Keratinocyte (primary cell): Measurements from ENCODE around the gene ASZ1. TPM values are rescaled to one million over a fixed set of nuclear protein-coding genes. Genes with fewer than 3 reads are reported as not detected.

Experiments used
- DNase-seq: peaks from one replicate; pipeline ENCODE4 v3.0.0-alpha.2; 2011; ENCODE audit warnings: low read depth, missing footprints, low spot score
- FAIRE-seq: peaks from 2 replicates; lab custom pipeline; 2011; peaks lifted over from hg19 to GRCh38; lab: Jason Lieb, UNC
- H2AFZ ChIP-seq: 2 replicates; pipeline ENCODE4 v1.6.0; 2012; ENCODE audit warnings: low read length, control low read depth, inconsistent platforms; ENCODE audit not compliant: control insufficient read depth
- H3K27ac ChIP-seq: 2 replicates; pipeline ENCODE4 v1.5.1; 2011; ENCODE audit warnings: low read length; ENCODE audit not compliant: control insufficient read depth, insufficient read depth
- H3K27me3 ChIP-seq: 3 replicates; pipeline ENCODE4 v1.6.0; 2011; ENCODE audit warnings: low read length; ENCODE audit not compliant: control insufficient read depth, insufficient read depth; ENCODE audit errors: extremely low read depth
- H3K36me3 ChIP-seq, 2 experiments: 2 replicates in 1 of 2; 3 replicates in 1 of 2; pipeline ENCODE4 v1.5.1; 2011; ENCODE audit warnings: low read length in 2 of 2, mild to moderate bottlenecking in 1 of 2; ENCODE audit not compliant: control insufficient read depth in 2 of 2, insufficient read depth in 2 of 2; ENCODE audit errors: extremely low read depth in 1 of 2
- H3K4me1 ChIP-seq: 3 replicates; pipeline ENCODE4 v1.5.1; 2011; ENCODE audit warnings: low read length; ENCODE audit not compliant: control insufficient read depth, insufficient read depth; ENCODE audit errors: extremely low read depth
- H3K4me2 ChIP-seq: 3 replicates; pipeline ENCODE4 v1.6.0; 2011; ENCODE audit warnings: low read depth, low read length; ENCODE audit not compliant: control insufficient read depth, insufficient read depth; ENCODE audit errors: extremely low read depth
- H3K4me3 ChIP-seq, 3 experiments: fragments of 200-600 bp in 1 of 3; sonication (generic) in 1 of 3; 2 replicates in 2 of 3; 3 replicates in 1 of 3; pipeline ENCODE4 v1.5.1; 2011 to 2016; ENCODE audit warnings: low read length in 3 of 3, mild to moderate bottlenecking in 3 of 3, control low read depth in 2 of 3, inconsistent platforms in 1 of 3, low read depth in 1 of 3, mixed read lengths in 1 of 3, mixed run types in 1 of 3, moderate library complexity in 1 of 3; ENCODE audit not compliant: control insufficient read depth in 2 of 3, insufficient read depth in 2 of 3; ENCODE audit errors: extremely low read depth in 1 of 3
- H3K79me2 ChIP-seq: 2 replicates; pipeline ENCODE4 v1.6.0; 2012; ENCODE audit warnings: low read length; ENCODE audit not compliant: control insufficient read depth, insufficient read depth
- H3K9ac ChIP-seq: 3 replicates; pipeline ENCODE4 v1.6.0; 2011; ENCODE audit warnings: low read length; ENCODE audit not compliant: control insufficient read depth, insufficient read depth; ENCODE audit errors: extremely low read depth
- H3K9me1 ChIP-seq: 3 replicates; pipeline ENCODE4 v1.6.0; 2011; ENCODE audit warnings: low read length; ENCODE audit not compliant: control insufficient read depth, insufficient read depth; ENCODE audit errors: extremely low read depth
- H3K9me3 ChIP-seq: 2 replicates; pipeline ENCODE4 v1.5.1; 2012; ENCODE audit warnings: low read depth, low read length; ENCODE audit not compliant: control insufficient read depth
- H4K20me1 ChIP-seq: 3 replicates; pipeline ENCODE4 v1.6.0; 2011; ENCODE audit warnings: low read length; ENCODE audit not compliant: control insufficient read depth, insufficient read depth; ENCODE audit errors: extremely low read depth
- EZH2 ChIP-seq: IDR thresholded peaks from one replicate; pipeline ENCODE4 v1.6.1; 2012; ENCODE audit warnings: inconsistent platforms, mild to moderate bottlenecking, low read length, moderate library complexity
- dilution Hi-C: fragments of 300-500 bp; cut with MboI; formaldehyde crosslinking; loops from one replicate; pipeline ENCODE4 v1.7.0; 2020; ENCODE audit warnings: low sequenced_read_pairs; ENCODE audit not compliant: extremely low pct_ligation_motif_present
- polyA plus RNA-seq, 5 experiments: library from polyadenylated mRNA; depleted of rRNA in 3 of 5; stranded (reverse) in 3 of 5; stranded (forward) in 1 of 5; unstranded in 1 of 5; fragments of >200 nt; gene quantifications; 1 replicate in 1 of 5; 2 replicates in 3 of 5; 3 replicates in 1 of 5; pipeline versions ENCODE4 v1.2.1 to v1.2.3, GENCODE V29; 2011 to 2012; ENCODE audit warnings: missing spikeins in 2 of 5, low read depth in 1 of 5, low replicate concordance in 1 of 5
- TF ChIP-seq, protein P1 (sequence below), 3 experiments: IDR thresholded peaks in 1 of 3; conservative IDR thresholded peaks in 1 of 3; optimal IDR thresholded peaks in 1 of 3; 2 replicates in 2 of 3; 3 replicates in 1 of 3; pipeline versions ENCODE3 to v1.5.1; 2011; ENCODE audit warnings: low read length in 3 of 3, mild to moderate bottlenecking in 3 of 3, moderate library complexity in 2 of 3, control low read depth in 1 of 3, inconsistent platforms in 1 of 3; ENCODE audit not compliant: insufficient read depth in 2 of 3; ENCODE audit errors: extremely low read depth in 1 of 3

ASZ1 gene
- polyA plus RNA-seq, 1 donor (not counting 4 experiments of a cell fraction or from before 2014, with no cell fraction given), result not detected

DNA sequence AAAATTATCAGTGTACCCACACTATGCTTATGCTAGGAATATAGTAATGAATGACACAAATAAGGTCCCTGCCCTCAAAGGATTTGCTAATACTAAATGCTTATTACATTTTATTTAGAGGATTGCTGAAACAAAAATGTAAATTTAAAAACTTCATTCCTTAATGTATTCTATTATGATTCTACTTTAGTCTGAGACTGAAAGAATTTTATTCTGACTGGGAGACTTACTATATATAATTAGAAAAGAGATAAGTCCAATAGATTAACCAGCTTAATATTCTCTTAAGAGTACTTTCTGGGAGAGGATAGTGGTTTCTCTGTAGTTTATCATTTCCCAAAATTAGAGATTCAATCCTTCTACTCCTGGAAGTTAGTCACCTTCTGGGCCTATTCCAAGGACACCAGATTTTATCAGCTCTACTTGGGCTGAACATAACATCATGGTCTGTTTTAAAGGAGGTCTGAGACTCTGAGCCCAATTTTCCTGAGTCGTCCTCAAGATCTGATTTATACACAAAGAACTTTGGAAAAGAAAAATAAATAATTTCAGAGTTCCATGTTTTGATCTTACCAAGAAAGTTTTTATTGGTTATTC lies 41.1 kb downstream of the ASZ1 start:
- Histone ChIP-seq H3K9ac (no peak overlapping the region), H3K4me3 (no peak overlapping the region), H3K27me3 (no peaks in the 10 kb centered on the region), H3K27ac (no peak overlapping the region), H3K4me2 (no peak overlapping the region), H2AFZ (no peak overlapping the region), H3K9me1 (no peaks in the 10 kb centered on the region), H3K9me3 (no peaks in the 10 kb centered on the region), H3K36me3 (no peaks in the 10 kb centered on the region), H4K20me1 (no peaks in the 10 kb centered on the region), H3K79me2 (no peaks in the 10 kb centered on the region), H3K4me1 (no peaks in the 10 kb centered on the region)
- DNase-seq (no peak), FAIRE-seq (no peak)
- dilution Hi-C loops, result no loop called here
- TF ChIP-seq, protein P1, sequence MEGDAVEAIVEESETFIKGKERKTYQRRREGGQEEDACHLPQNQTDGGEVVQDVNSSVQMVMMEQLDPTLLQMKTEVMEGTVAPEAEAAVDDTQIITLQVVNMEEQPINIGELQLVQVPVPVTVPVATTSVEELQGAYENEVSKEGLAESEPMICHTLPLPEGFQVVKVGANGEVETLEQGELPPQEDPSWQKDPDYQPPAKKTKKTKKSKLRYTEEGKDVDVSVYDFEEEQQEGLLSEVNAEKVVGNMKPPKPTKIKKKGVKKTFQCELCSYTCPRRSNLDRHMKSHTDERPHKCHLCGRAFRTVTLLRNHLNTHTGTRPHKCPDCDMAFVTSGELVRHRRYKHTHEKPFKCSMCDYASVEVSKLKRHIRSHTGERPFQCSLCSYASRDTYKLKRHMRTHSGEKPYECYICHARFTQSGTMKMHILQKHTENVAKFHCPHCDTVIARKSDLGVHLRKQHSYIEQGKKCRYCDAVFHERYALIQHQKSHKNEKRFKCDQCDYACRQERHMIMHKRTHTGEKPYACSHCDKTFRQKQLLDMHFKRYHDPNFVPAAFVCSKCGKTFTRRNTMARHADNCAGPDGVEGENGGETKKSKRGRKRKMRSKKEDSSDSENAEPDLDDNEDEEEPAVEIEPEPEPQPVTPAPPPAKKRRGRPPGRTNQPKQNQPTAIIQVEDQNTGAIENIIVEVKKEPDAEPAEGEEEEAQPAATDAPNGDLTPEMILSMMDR (optimal IDR thresholded peaks at IDR 0.05 in 1 of 3, IDR thresholded peaks at IDR 0.05 in 1 of 3, conservative IDR thresholded peaks at IDR 0.05 in 1 of 3; ENCODE audit: extremely low read depth in 1 of 3, insufficient read depth in 2 of 3, low read length in 3 of 3), result no peak
- TF ChIP-seq EZH2, result no peak

DNA sequence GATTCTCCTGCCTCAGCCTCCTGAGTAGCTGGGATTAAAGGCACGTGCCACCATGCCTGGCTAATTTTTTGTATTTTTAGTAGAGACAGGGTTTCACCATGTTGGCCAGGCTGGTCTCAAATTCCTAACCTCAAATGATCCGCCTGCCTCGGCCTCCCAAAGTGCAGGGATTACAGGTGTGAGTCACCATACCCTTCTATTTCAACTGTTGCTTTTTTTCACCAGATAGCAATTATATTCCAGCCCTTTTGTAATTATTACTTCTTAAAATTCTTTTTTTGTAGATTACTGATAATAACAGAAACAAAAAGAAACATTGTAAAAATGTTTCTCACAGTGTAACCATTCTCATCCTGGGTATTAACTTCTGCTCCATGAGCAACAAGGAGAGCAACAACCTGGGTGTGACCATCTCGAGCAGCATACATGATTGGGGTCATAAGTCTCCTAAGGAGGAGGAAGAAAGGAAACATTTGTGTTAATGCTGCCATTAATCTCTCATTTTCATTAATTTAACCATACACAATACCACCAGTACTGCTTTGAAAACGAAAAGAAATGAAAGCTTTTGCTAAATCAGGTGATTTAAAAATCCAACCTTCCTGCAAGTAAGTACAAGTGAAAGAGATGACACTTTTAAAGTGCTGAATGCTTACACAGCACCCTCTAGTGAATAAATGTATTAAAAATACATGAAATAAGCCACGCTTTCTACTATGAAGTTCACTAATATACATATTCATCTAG lies 41.8 kb downstream of the ASZ1 start:
- DNase-seq, result no peak
- Histone ChIP-seq H3K4me1 (no peaks in the 10 kb centered on the region), H3K27me3 (no peaks in the 10 kb centered on the region), H3K9me1 (no peaks in the 10 kb centered on the region), H2AFZ (no peak overlapping the region), H3K9ac (no peak overlapping the region), H3K4me3 (no peak overlapping the region), H3K4me2 (no peak overlapping the region), H4K20me1 (no peaks in the 10 kb centered on the region), H3K79me2 (no peaks in the 10 kb centered on the region), H3K36me3 (no peaks in the 10 kb centered on the region), H3K27ac (no peak overlapping the region), H3K9me3 (no peaks in the 10 kb centered on the region)
- TF ChIP-seq, protein P1 (optimal IDR thresholded peaks at IDR 0.05 in 1 of 3, IDR thresholded peaks at IDR 0.05 in 1 of 3, conservative IDR thresholded peaks at IDR 0.05 in 1 of 3; ENCODE audit: extremely low read depth in 1 of 3, insufficient read depth in 2 of 3, low read length in 3 of 3), result no peak
- TF ChIP-seq EZH2, result no peak
- dilution Hi-C loops, result no loop called here
- FAIRE-seq, result no peak
